K562 (cell line): ENCODE data around the gene PRKAR2B. TPM values are rescaled to one million over a fixed set of nuclear protein-coding genes. Genes with fewer than 3 reads are reported as not detected.
A peak's percentile ranks its signal among the peaks of the same experiment; 100 is the strongest.

Experiments used
- ARID2 ChIP-seq: fragments of 450-650 bp; IDR thresholded peaks from 2 replicates; pipeline ENCODE4 v1.6.1; 2017; ENCODE audit warnings: antibody characterized with exemption, mild to moderate bottlenecking
- ATF7 ChIP-seq: fragments of 450-650 bp; IDR thresholded peaks from 2 replicates; pipeline ENCODE4 v1.7.1; 2014; ENCODE audit warnings: mild to moderate bottlenecking, moderate library complexity
- FOS ChIP-seq: IDR thresholded peaks from 3 replicates; pipeline ENCODE4 v1.6.1; 2011; ENCODE audit not compliant: insufficient read length; ENCODE audit errors: extremely low read depth
- HNRNPLL ChIP-seq: fragments of 200-400 bp; formaldehyde crosslinking; IDR thresholded peaks from 2 replicates; pipeline ENCODE4 v1.6.1; 2017; ENCODE audit warnings: low read length, low read depth, mild to moderate bottlenecking; ENCODE audit not compliant: poor library complexity, severe bottlenecking
- NFRKB ChIP-seq: fragments of 450-650 bp; IDR thresholded peaks from 2 replicates; pipeline ENCODE4 v1.6.1; 2016; ENCODE audit warnings: low read depth
- NR1H2 ChIP-seq: sonication (generic); formaldehyde crosslinking; IDR thresholded peaks from 2 replicates; pipeline ENCODE4 v1.4.0; 2020; ENCODE audit warnings: mild to moderate bottlenecking, missing genetic modification reagents
- PHF20 ChIP-seq: fragments of 450-650 bp; IDR thresholded peaks from 2 replicates; pipeline ENCODE4 v1.6.1; 2018; ENCODE audit not compliant: partially characterized antibody
- PURB ChIP-seq: sonication (generic); formaldehyde crosslinking; IDR thresholded peaks from 2 replicates; pipeline ENCODE4 v1.9.0; 2021; ENCODE audit warnings: low read depth, mild to moderate bottlenecking, missing genetic modification reagents
- RBM15 ChIP-seq: fragments of 200-400 bp; formaldehyde crosslinking; IDR thresholded peaks from 2 replicates; pipeline ENCODE4 v1.6.1; 2018; ENCODE audit warnings: mild to moderate bottlenecking, low read length, moderate library complexity; ENCODE audit not compliant: insufficient read depth
- RCOR1 ChIP-seq, 2 experiments: IDR thresholded peaks; 2 replicates each; pipeline ENCODE4 v1.6.1; 2012; ENCODE audit warnings: low read depth in 2 of 2, low read length in 2 of 2, borderline replicate concordance in 1 of 2, improper control_type of control experiment in 1 of 2
- SAFB2 ChIP-seq: fragments of 200-400 bp; formaldehyde crosslinking; IDR thresholded peaks from 2 replicates; pipeline ENCODE4 v1.6.1; 2018; ENCODE audit warnings: borderline replicate concordance, low read length, low read depth, moderate library complexity; ENCODE audit not compliant: severe bottlenecking
- SMARCA5 ChIP-seq: fragments of 450-650 bp; IDR thresholded peaks from 2 replicates; pipeline ENCODE4 v1.6.1; 2016
- TSC22D4 ChIP-seq: fragments of 450-650 bp; IDR thresholded peaks from 2 replicates; pipeline ENCODE4 v1.6.1; 2016; ENCODE audit warnings: missing genetic modification characterization, missing biosample characterization, control low read depth
- ZNF134 ChIP-seq: fragments of 250-450 bp; sonication (Bioruptor Pico); conservative IDR thresholded peaks from 2 replicates; pipeline ENCODE4 v1.4.0; 2020
- ZNF551 ChIP-seq: fragments of 250-450 bp; sonication (Bioruptor Pico); IDR thresholded peaks from 2 replicates; pipeline ENCODE4 v1.5.0; 2021; ENCODE audit warnings: mild to moderate bottlenecking, moderate library complexity
- polyA plus RNA-seq, 8 experiments: library from polyadenylated mRNA; depleted of rRNA in 4 of 8; stranded (reverse) in 5 of 8; unstranded in 3 of 8; fragments of >200 nt; fragmentation: Nextera tagmentation in 2 of 8; fragmentation: Illumina TruSeq in 1 of 8; extraction: Ambion mirVana in 2 of 8; extraction: Trizol in 1 of 8; gene quantifications; 2 replicates each; pipeline versions ENCODE4 v1.2.1 to v1.2.3, GENCODE V29; 2011 to 2014; ENCODE audit warnings: inconsistent platforms in 1 of 8, missing spikeins in 1 of 8
- total RNA-seq, 7 experiments: library from RNA; depleted of rRNA in 6 of 7; stranded (reverse); fragments of >200 nt in 6 of 7; fragmentation: Illumina TruSeq in 2 of 7; extraction: Trizol in 2 of 7; gene quantifications; 2 replicates each; pipeline versions ENCODE4 v1.2.1 to v1.2.3, GENCODE V29; 2011 to 2021; ENCODE audit warnings: low replicate concordance in 1 of 7
- TF ChIP-seq, protein P1 (sequence below): sonication (generic); formaldehyde crosslinking; IDR thresholded peaks from 2 replicates; pipeline ENCODE4 v1.8.1; 2023; ENCODE audit warnings: mild to moderate bottlenecking, missing genetic modification reagents
- TF ChIP-seq, protein P2 (sequence below): sonication (generic); formaldehyde crosslinking; IDR thresholded peaks from 2 replicates; pipeline ENCODE4 v1.9.0; 2022; ENCODE audit warnings: mild to moderate bottlenecking, missing genetic modification reagents
- TF ChIP-seq, protein P3 (sequence below): fragments of 450-650 bp; IDR thresholded peaks from 2 replicates; pipeline ENCODE4 v1.6.1; 2016
- TF ChIP-seq, protein P4 (sequence below): fragments of 450-650 bp; IDR thresholded peaks from 2 replicates; pipeline ENCODE4 v1.6.1; 2016; ENCODE audit warnings: borderline replicate concordance

Gene PRKAR2B
- total and polyA plus RNA-seq, 9 of the 15 experiments (the other 6 are each of a cell fraction or from before 2014, with no cell fraction given), result 59.0 to 173 (median 129) TPM

DNA sequence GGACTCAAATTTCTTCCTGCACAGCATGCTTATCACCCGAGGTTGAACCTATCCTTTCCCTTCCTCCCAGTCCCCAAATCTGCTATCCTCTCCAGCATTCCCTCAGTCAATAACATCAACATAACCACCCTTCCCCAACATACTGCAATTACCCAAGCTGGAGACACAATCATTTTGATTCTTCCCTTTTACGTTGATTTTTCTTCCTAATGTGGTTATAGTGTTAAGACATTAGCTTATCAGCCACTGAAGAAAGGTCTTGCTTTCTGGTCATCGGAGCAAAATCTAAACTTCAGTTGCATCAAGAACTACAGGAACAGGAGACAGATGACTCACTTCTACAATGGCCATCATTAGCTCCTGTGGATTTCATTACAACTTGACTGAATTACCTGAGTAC lies 120.8 kb downstream of the PRKAR2B start (continued):
- no peak for TF ChIP-seq PHF20
- TF ChIP-seq, protein P1, sequence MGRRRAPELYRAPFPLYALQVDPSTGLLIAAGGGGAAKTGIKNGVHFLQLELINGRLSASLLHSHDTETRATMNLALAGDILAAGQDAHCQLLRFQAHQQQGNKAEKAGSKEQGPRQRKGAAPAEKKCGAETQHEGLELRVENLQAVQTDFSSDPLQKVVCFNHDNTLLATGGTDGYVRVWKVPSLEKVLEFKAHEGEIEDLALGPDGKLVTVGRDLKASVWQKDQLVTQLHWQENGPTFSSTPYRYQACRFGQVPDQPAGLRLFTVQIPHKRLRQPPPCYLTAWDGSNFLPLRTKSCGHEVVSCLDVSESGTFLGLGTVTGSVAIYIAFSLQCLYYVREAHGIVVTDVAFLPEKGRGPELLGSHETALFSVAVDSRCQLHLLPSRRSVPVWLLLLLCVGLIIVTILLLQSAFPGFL (CRISPR knock-in tag), result no peak; the same call in 1 of the 2 replicates
- no peak for TF ChIP-seq HNRNPLL
- peak; percentile 69; the same call in 1 of the 2 replicates for TF ChIP-seq SMARCA5
- no peak for TF ChIP-seq NR1H2 (CRISPR knock-in tag)
- TF ChIP-seq, protein P2, sequence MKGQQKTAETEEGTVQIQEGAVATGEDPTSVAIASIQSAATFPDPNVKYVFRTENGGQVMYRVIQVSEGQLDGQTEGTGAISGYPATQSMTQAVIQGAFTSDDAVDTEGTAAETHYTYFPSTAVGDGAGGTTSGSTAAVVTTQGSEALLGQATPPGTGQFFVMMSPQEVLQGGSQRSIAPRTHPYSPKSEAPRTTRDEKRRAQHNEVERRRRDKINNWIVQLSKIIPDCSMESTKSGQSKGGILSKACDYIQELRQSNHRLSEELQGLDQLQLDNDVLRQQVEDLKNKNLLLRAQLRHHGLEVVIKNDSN (CRISPR knock-in tag), result no peak
- TF ChIP-seq, protein P3, sequence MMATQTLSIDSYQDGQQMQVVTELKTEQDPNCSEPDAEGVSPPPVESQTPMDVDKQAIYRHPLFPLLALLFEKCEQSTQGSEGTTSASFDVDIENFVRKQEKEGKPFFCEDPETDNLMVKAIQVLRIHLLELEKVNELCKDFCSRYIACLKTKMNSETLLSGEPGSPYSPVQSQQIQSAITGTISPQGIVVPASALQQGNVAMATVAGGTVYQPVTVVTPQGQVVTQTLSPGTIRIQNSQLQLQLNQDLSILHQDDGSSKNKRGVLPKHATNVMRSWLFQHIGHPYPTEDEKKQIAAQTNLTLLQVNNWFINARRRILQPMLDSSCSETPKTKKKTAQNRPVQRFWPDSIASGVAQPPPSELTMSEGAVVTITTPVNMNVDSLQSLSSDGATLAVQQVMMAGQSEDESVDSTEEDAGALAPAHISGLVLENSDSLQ, result no peak
- TF ChIP-seq TSC22D4 (tag), result no peak
- no peak for TF ChIP-seq FOS
- no peak for TF ChIP-seq PURB
- TF ChIP-seq RBM15, result no peak
- no peak for TF ChIP-seq ZNF551
- TF ChIP-seq ATF7, result peak; percentile 57; the same call in 1 of the 2 replicates
- TF ChIP-seq ARID2, result no peak
- TF ChIP-seq NFRKB, result 0 out of 2 replicates have a peak, but pooled peaks have one; percentile 21
- no peak for TF ChIP-seq ZNF134 (CRISPR knock-in tag)
- TF ChIP-seq, protein P4, sequence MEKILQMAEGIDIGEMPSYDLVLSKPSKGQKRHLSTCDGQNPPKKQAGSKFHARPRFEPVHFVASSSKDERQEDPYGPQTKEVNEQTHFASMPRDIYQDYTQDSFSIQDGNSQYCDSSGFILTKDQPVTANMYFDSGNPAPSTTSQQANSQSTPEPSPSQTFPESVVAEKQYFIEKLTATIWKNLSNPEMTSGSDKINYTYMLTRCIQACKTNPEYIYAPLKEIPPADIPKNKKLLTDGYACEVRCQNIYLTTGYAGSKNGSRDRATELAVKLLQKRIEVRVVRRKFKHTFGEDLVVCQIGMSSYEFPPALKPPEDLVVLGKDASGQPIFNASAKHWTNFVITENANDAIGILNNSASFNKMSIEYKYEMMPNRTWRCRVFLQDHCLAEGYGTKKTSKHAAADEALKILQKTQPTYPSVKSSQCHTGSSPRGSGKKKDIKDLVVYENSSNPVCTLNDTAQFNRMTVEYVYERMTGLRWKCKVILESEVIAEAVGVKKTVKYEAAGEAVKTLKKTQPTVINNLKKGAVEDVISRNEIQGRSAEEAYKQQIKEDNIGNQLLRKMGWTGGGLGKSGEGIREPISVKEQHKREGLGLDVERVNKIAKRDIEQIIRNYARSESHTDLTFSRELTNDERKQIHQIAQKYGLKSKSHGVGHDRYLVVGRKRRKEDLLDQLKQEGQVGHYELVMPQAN, result no peak
- TF ChIP-seq SAFB2, result no peak
- TF ChIP-seq RCOR1 (IDR thresholded peaks at IDR 0.05; ENCODE audit: borderline replicate concordance in 1 of 2, low read depth in 2 of 2, low read length in 2 of 2), result peak in 1 of 2 experiments; percentile 43; a peak in 1 of 4 replicates
